GM21723 (cell line): ENCODE data around the gene KANSL3.

ENCODE experiments used
- ATAC-seq: cut with Tn5 transposase; IDR thresholded peaks from one replicate; pipeline ENCODE4 v1.9.1; 2021; ENCODE audit warnings: mild to moderate bottlenecking, moderate library complexity; ENCODE audit not compliant: unreplicated experiment

Gene KANSL3

DNA sequence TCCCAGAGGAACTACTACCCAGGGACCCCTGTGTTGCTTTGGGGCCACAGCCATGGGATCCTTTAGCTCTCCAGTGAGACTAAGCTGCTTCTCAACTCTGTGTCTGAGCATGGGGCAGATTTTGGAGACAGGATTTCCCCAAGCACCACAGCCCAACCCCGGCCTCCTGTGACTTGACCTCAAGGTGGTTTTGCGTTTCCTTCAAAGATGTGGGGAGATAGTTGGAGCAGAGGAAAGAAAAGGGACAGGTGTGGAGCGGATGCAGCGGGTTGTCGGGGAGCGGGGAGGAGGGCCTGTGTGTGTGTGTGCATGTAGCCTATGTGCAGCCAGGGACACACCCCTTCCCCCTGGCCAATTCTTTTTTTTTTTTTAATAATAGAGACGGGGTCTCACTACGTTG, 91.3 kb downstream of the KANSL3 start:
- ATAC-seq = no peak

DNA sequence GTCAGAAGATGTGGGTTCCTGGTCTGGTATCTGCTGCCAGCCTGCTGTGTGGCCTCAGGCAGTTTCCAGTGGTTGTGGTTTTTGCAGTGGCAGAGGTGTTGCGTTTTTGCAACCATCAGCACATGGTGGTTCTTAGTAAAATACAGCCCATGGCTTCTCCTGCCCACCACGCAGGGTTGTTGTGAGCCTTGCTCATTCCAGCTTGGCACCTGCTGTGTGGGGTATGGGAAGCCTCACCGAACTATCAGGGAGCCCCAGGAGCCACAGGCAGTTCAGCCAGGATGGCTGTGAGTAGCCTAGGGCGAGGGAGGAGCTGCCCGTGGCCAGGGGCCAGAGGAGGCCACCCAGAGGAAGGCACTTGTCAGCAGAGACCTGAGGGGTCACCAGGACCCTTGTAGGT, 91.8 kb downstream of the KANSL3 start:
- ATAC-seq = no peak
